ENCODE results near the gene ANKRD23.

Gene ANKRD23

DNA sequence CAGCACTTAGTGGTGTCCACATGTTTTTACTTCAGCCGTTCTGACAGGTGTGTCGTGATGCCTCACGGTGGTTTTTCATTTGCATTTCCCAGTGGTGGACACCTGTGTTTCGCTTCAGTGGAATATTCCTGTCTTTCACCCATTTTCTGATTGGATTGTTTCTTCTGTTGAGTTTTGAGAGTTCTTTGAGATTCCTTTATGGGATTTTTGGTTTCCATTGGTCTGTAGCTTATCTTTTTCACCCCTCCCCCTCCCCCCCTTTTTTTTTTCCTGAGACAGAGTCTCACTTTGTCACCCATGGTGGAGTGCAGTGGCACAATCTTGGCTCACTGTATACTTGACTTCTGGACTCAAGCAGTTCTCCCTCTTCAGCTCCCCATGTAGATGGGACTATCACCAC is 8.0 kb downstream of the ANKRD23 start:
- DNase-seq = no peak

DNA sequence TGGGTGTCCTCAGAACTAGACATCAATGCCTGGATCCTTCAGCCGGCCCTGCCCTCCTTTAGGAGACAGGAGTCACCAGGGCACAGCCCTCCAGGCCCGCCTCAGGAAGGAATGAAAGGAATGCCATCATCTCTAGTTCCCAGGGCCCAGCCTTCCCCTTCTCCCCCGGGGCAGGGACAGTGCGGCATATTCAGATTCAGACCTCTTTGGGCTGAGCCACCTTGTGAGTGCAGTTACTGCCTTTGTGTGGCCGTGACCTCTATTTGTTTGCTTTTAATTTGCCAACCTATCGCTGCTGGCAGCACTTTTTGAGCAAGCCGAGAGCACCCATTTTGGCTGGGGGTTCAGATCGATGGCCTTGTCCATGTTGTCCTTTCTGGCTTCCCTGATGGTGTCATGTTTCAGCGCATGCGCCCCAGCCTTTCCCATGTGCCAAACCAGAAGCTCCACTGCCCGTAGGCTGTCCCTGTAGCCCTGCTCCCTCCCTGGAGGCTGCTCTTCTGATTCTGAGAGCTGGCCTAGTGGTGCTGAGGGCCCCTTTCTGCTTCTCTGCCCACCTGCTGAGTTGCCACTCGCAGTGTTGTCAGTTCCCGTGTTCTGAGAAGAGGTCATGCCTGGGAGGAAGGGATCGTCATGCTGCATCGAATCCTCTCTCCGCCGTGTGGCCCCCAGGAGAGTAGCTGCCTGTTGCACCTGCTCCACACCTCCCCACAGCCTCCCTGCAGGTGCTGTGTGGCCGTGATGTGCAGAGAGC is 10.9 kb downstream of the ANKRD23 start:
- no peak for DNase-seq

DNA sequence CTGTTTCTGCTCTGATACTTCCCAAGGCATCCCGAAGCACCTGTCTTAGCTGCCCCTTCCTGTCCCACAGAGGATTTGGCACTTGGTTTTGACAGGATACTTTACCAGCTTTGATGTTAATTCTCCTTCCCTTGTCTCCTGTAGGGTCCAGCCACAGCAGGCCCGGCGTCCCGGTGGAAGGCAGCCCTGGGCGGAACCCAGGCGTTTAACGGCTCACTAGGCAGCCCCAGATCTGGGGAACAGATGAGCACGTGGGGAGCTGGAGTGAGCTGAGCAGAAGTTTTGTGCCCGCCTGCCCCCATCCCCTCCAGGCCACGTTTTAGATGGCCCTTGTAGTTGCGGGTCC is 11.4 kb downstream of the ANKRD23 start:
- no peak for DNase-seq

DNA sequence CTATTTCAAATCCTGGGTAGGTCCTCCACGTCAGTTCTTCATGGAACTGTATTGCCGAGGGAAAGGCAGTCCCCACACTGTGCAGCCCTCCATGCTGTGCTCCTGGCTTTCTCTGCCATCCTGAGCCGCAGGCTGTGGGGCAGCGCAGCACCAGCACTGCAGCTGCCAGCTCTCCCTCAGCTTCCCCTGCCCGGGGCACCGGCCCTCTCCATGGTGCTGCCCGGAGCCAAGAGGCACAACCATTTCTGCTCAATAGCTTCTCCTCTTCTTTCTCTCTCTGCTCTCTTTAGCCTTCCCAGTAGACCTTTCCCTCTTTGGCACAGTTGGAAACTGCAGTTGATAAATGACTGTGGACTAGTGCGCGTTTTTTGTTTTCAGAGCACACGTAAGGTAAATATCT is 12.1 kb downstream of the ANKRD23 start:
- no peak for DNase-seq

DNA sequence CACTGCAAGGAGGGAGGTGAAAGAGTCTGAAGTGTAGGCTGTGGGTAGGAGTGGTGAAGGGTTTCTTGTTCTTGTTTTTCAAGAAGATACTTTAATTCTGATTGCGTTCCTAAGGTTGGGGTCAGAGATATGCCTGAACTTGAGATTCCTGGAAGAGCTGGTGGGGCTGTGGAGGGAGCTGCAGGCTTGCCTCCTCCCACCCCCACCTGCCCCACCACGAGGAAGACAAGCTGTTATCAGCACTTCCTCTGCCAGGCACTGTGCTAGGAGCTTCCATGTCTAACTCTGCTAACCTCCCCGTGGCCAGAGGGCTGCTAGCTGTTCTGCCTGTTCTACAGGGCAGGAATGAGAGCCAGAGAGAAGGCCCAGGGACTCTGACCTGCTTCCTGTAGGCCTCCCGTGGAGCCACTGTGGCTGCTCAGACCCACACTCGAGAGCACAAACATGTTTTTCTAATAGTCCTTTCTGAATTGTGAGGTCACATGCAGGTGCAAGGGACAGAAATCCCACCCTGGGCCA is 13.7 kb downstream of the ANKRD23 start:
- no peak for DNase-seq

DNA sequence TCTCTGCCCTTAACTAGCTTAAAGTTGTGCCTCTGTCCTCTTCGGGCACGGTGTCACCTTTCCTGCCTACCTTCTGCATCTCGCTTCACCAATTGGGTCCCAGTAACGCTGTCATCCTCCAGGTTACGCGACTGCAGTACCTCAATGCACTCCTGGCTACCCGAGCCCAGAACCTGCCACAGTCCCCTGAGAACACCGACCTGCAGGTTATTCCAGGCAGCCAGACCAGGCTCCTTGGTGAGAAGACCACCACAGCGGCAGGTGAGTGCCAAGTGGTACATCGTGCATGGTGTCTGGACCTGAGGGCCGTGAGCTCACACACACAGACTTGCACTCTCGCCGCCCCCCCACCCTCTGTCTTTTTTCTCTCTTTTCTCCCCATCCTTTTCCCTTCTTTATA is 14.9 kb downstream of the ANKRD23 start:
- no peak for DNase-seq

DNA sequence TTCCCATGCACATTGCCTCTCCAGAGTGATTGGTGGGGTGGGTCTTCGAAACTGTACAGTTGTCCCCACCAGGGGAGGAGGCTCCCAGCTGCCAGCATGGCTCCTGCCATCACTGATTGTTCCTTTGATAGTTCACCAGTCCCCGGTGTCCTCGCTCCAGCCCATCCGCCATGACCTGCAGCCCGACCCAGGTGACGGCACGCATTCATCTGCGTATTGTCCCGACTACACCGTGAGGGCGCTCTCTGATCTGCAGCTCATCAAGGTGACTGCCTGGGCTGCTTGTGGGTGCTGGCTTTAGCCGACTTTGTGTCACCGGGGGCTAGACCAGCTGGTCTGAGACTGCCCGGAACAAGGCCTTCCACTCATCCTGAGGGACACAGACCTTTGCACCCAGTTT is 15.4 kb downstream of the ANKRD23 start:
- DNase-seq = no peak

DNA sequence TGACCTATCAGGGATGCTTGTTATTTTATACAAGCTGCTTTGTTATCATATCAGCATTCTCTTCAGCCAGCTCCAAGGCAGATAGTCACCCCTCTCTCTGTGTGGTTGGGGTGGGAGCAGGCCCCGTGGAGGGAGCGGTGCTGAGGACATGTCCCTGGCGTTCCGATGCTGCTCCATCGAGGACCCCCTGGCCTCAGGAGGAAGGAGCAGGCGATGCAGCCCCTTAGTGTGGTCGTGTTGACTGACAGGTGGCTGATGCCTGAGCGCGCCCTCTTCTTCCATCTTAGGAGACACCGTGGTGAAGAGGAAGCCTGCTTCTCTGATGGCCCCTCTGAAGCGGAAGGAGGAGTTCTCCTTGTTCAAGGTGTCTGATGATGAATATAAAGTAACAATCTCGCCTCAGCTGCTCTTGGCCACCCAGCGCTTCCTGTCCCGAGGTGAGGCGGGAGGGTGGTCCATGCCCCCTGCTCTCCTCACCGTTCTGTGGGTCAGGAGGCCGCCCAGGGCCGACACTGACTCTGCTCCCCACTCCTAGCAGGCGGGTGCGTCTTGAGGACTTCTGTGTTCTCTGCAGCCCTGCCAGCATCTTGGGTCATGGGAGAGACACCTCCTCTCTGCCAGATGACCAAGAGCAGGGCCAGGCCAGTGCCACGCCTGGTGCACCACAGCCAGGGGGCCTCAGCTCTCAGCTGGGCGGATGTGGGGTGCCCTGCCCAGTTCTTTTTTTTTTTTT is 17.1 kb downstream of the ANKRD23 start:
- no peak for DNase-seq

DNA sequence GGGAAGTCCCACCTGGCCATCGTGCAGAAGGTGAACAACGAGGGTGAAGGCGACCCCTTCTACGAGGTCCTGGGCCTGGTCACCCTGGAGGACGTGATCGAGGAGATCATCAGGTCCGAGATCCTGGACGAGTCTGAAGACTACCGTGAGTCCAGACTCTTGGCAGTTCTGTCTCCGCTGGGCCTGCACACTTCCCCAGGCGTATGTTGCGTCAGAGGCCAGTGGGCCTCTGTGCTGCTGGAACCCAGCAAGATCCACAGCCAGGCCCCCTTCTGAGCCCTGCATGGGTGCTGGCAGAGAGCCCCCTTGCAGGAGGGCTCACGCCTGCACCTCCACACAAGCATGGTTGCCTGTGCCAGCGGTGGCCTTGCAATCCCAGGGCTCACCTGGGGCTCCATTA is 18.8 kb downstream of the ANKRD23 start:
- DNase-seq = no peak

DNA sequence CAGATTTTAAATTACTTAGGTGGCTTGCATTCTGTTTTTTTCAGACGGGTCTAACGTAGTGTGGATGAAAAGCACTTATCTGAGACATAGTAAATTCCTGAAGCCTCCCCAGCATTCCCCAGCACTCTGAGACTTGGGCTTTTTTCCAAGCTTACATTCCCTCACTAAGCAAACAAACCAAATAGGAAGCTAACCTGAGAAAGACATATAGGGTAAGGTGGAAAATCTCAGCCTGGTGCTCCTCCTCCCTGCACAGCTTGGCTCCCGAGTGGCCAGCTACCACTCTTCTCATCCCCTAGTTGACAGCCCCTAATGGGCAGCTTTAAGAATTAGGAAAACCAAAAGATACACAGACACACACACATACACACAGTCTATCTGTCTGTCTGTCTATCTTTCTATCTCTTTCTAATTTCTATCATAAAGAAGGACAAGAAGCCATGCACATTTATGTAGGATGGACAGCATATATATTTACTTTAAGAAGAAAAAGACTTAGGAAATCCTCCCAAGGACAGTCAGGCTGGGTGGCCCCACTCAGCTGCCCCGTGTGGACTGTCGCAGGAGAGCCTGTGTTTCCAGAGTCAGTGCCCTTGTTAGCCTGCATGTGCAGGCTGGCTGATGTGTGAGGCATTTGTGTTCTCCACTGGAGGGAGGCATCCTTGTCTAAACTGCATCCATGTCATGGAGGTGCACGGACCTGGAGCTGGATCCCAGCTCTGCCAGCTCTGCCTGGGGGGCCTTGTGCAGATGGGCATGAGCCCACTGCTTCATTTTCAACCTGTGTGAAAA is 19.5 kb downstream of the ANKRD23 start:
- no peak for DNase-seq

DNA sequence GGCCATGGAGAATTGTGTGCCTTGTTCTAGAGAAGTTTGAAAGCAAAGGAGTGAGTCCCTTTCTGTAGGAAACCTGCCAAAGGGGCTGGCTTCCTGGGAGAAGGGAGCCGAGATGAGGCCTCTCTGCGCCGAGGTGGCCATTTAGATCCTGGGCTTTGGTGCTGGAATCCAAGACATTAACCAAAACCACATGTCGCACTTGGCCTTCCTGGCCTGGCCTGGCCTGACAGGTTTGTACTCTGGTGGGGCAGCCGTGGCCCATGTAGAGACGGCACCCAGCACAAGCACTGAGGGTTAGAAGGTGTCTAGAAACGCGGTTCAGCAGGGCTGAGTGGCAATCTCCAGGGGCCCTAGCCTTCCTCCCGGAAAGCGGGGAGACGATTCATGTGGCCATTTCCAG is 20.6 kb downstream of the ANKRD23 start:
- no peak for DNase-seq

DNA sequence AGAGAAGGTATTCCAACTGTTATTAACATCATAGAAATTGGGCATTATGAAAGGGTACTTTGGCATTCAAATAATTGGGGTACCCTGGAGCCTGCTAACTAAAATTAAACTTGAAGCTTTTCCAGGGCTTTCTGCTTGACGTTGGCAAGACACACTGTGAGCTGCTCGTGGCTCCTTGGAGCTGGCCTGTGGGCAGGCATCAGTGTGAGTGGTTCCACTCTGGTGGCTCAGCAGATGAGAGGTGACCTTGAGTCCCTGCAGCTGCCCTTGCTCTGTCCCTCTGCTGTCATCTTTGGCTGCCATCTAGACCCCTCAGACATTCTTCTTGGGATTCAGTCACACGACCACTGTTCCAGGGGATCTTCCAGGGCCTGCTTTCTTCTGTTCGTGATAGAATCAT is 21.0 kb downstream of the ANKRD23 start:
- DNase-seq = no peak

DNA sequence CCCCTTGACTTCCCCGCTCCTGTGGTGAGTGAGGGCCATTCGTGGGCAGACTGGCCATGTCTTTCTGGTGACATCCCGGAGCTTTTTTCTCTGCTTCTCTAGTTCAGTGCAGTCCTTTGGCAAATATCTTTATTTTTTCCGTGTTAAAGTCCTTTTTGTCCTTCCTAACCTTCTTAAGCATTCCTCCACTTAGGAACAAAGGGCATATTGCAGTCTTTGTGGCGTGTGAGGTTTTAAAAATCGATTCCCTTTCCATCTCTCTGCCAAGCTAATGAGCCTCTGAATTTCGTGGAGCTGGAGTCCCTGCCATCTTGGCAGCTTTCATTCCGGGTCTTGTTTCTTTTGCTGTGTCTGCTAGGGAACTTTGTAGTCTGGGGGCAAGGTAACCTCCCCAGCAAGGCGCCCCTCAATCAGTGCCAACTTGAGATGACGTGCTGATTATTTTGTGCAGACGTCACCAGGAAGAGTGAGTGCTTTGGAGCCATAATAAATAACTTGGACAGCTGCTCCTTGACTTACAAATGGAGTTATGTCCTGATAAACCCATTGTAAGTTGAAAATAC is 22.6 kb downstream of the ANKRD23 start:
- DNase-seq = no peak

DNA sequence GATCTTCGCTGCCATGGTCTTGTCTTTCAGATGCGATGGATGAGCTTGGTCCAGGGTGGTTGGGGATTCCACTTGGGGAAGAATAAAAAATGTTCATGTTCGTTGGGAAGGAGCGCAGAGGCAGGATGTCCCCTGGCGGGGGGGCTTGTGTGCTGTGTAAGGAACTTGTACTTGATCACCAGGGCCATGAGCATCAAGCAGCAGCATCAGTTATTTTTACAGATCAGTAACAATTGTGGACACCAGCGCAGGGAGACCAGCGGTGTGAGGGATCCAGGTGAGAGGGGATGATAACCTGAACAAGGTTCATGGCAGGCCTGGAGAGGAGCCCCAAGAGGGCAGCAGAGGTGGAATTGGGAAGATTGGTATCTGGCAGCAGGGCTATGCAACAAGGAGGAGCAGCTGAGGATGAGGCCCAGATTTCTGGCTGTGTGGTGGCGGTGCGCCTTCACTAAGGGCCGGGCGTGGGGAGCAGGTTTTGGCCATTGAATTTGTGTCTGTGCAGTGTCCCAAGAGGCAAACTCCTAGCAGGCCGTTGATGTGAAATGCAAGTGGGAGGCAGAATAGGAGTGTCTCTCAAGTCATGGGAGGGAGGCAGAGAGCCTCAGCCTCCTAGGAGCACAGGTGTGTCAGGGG is 23.8 kb downstream of the ANKRD23 start:
- no peak for DNase-seq

DNA sequence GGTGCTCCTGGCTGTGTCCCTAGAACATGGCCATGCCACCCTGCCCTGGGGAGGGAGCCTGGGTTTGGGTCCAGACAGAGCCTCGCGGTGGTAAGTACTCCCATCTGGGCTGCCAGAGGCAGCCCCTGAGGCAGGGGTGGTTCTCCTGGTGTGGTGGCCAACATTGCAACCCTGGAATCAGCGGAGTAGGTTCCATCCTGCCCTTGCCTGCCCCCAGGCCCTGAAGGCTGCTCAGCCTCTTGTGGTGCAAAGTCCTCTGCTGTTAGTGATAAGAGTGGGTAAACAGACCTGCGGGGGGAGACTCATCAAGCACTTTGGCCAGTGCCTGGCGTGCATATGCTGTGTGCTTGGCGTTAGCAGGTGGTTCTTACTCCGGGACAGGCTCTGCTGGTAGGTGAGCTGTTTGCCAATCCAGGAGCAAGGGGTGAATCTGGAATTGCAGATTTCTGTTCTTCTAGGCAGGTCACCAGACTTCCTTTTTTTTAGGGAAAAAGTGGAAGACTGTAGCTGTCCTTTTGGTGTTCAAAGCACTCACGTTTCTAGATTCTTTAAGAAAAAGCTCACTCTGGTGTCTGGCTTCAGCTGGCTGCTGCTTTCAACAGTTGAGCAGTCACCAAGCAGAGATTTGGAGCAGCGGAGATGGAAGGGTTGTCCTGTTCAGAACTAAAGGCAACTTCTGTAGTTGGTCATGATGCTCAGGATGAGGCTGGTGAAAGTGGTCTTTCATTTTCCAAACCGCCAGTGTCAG is 24.5 kb downstream of the ANKRD23 start:
- DNase-seq = no peak

DNA sequence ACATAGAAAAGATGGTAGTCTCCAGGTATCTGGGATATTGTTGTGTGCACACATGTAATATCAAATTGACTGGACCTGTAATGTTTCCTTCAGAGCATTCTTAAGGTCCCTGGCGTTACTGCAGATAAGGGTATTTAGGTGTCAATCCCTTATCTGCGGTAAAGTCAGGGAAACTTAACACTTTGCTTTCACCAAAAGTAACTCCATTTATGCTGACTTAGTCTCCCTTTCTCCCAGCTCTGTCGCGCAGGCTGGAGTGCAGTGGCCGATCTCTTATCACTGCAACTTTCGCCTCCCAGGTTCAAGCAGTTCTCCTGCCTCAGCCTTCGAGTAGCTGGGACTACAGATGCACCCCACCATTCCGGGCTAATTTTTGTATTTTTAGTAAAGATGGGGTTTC is 25.9 kb downstream of the ANKRD23 start:
- DNase-seq = no peak

DNA sequence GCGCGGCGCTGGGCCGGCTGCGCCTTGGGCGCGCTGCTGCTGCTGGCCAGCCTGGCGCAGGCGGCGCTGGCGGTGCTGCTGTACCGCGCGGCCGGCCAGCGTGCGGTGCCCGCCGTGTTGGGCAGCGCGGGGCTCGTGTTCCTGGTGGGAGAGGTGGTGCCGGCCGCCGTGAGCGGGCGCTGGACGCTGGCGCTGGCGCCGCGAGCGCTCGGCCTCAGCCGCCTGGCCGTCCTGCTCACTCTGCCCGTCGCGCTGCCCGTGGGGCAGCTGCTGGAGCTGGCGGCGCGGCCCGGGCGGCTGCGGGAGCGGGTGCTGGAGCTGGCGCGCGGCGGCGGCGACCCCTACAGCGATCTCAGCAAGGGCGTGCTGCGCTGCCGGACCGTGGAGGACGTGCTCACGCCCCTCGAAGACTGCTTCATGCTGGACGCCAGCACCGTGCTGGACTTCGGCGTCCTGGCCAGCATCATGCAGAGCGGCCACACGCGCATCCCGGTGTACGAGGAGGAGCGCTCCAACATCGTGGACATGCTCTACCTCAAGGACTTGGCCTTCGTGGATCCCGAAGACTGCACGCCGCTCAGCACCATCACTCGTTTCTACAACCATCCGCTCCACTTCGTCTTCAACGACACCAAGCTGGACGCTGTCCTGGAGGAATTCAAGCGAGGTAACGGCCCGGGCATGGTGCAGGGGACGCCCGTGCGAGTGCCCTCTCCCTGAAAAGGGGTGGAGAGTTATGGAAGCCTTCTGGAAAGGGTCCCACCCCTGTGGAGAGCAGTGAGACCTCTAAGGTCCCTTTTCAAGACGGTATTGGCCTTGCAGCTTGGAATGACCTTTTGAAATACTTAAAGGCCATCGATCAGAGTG is 26.8 kb downstream of the ANKRD23 start:
- no peak for DNase-seq

DNA sequence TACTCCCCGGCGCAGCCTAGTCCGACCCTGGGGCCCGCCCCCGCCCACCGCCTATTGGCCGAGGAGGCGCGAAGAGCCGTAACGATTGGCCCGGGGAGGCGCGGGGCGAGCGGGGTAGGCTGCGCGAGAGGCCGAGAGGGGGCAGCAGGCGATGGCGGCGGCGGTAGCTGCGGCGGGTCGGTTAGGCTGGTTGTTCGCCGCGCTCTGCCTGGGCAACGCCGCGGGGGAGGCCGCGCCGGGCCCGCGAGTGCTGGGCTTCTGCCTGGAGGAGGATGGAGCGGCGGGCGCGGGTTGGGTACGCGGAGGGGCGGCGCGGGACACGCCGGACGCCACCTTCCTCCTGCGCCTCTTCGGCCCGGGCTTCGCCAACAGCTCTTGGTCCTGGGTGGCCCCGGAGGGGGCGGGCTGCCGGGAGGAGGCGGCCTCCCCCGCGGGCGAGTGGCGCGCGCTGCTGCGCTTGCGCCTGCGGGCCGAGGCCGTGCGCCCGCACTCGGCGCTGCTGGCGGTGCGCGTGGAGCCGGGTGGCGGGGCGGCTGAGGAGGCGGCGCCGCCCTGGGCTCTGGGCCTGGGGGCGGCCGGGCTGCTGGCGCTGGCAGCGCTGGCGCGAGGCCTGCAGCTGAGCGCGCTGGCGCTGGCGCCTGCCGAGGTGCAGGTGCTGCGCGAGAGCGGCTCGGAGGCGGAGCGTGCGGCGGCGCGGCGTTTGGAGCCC is 27.5 kb downstream of the ANKRD23 start, which contains the start of gene CNNM3:
Gene CNNM3, plus strand, starts transcription at position 142 of the 709 bp plus-strand sequence. Its CDS starts 10 bp downstream, at position 152.
- DNase-seq = peak; percentile 95

DNA sequence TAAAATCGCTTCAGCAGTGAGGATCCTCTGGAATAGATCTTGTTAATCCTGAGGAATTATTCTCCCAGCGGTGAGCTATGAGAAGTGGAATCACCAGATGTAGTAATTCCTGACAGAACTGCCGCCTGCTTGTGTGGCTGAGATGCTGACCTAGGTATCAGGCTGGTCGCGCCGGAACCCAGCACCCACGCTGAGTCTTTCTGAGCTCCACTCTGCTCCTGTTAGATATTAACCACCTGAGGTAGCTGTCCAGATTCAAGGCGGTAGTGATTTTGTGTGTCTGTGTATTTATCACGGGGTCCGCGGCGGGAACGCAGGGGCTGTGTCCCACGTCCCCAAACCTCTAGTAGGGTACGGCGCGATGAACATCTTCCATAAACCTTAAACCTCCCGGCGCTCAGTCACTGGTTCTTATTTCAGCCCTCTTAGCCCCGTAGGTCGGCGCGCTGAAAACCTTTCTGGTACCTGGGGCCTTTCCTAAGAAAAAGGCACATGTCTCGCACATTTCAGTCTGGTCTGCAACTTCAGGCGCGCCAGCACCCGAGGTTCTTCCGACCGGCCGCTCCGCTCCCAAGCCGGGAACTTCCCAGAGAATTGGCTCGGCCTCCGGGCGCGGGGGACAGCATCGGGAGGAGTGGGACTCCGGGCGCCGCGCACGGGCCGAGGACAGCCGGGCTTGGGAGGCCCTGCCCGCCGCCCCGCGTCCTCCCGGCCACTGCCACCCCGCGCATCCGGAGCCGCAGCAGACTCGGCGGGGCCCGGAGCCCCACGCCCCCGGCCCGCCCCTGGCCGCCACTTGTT is 28.3 kb downstream of the ANKRD23 start:
- DNase-seq = peak; percentile 43

All from CD4-positive, alpha-beta T cell treated with Interleukin-4 for 4 hours (primary cell).